ENCODE measurements around the gene GGA3.

GGA3 gene

GRCh38 chr17:75267411-75268232, 6.2 kb upstream of the GGA3 start:
- ChIA-PET POLR2A (interaction anchor here (0.7 to 2.4 kb wide), 3 partner anchors 10 to 126 kb away, joined by 4 to 11 read pairs (median 6); partner anchors contain the start of gene SLC25A19), CTCF (no interaction called here)
- TF ChIP-seq ELF4 (IDR thresholded peaks at IDR 0.05): no peak
- no peak for DNase-seq (ENCODE audit: extremely low spot score)

GRCh38 chr17:75267153-75267410, 5.7 kb upstream of the GGA3 start:
- ChIA-PET CTCF (no interaction called here), POLR2A (interaction anchor here (0.7 to 2.4 kb wide), 4 partner anchors 11 to 139 kb away, joined by 3 to 11 read pairs (median 5); partner anchors contain the start of genes GRB2 and SLC25A19)
- no peak for DNase-seq (ENCODE audit: extremely low spot score)

GRCh38 chr17:75266316-75267152, 5.1 kb upstream of the GGA3 start:
- TF ChIP-seq CTBP1 (IDR thresholded peaks at IDR 0.05; ENCODE audit: borderline replicate concordance): no peak
- no peak for TF ChIP-seq FOXM1 (IDR thresholded peaks at IDR 0.05; ENCODE audit: borderline replicate concordance)
- no peak for TF ChIP-seq LEF1 (IDR thresholded peaks at IDR 0.05; ENCODE audit: borderline replicate concordance)
- no peak for TF ChIP-seq NFRKB (IDR thresholded peaks at IDR 0.05)
- TF ChIP-seq PKNOX1 (IDR thresholded peaks at IDR 0.05): no peak
- no peak for TF ChIP-seq FOXA1 (IDR thresholded peaks at IDR 0.05)
- TF ChIP-seq L3MBTL2 (conservative IDR thresholded peaks at IDR 0.05): no peak
- no peak for TF ChIP-seq SUZ12 (IDR thresholded peaks at IDR 0.05)
- no peak for TF ChIP-seq ZNF384 (IDR thresholded peaks at IDR 0.05)
- no peak for TF ChIP-seq BHLHE40 (IDR thresholded peaks at IDR 0.05; ENCODE audit: borderline replicate concordance)
- no peak for TF ChIP-seq HDGF (IDR thresholded peaks at IDR 0.05; ENCODE audit: borderline replicate concordance)
- ChIA-PET POLR2A (interaction anchor here (0.7 to 2.4 kb wide), 5 partner anchors 11 to 139 kb away, joined by 3 to 11 read pairs (median 3); partner anchors contain the start of genes GRB2 and SLC25A19), CTCF (no interaction called here)
- no peak for DNase-seq (ENCODE audit: extremely low spot score)

More at GRCh38 chr17:75267153-75267410, 5.7 kb upstream of the GGA3 start:
- TF ChIP-seq ZNF384 (IDR thresholded peaks at IDR 0.05): no peak
- TF ChIP-seq BHLHE40 (IDR thresholded peaks at IDR 0.05; ENCODE audit: borderline replicate concordance): no peak
- TF ChIP-seq FOXM1 (IDR thresholded peaks at IDR 0.05; ENCODE audit: borderline replicate concordance): no peak
- TF ChIP-seq SUZ12 (IDR thresholded peaks at IDR 0.05): no peak
- no peak for TF ChIP-seq ARNT (IDR thresholded peaks at IDR 0.05)
- TF ChIP-seq FOXA1 (IDR thresholded peaks at IDR 0.05): no peak
- TF ChIP-seq ELF4 (IDR thresholded peaks at IDR 0.05): no peak
- TF ChIP-seq FOXK2 (IDR thresholded peaks at IDR 0.05): no peak
- TF ChIP-seq L3MBTL2 (conservative IDR thresholded peaks at IDR 0.05): no peak
- TF ChIP-seq PKNOX1 (IDR thresholded peaks at IDR 0.05): no peak
- TF ChIP-seq HDGF (IDR thresholded peaks at IDR 0.05; ENCODE audit: borderline replicate concordance): no peak
- TF ChIP-seq CTBP1 (IDR thresholded peaks at IDR 0.05; ENCODE audit: borderline replicate concordance): no peak

- no peak for DNase-seq (ENCODE audit: extremely low spot score)
- ChIA-PET CTCF (no interaction called here), POLR2A (interaction anchor here (0.8 to 2.4 kb wide), 4 partner anchors 16 to 41 kb away, joined by 3 to 11 read pairs (median 3); partner anchors contain the start of gene SLC25A19)
- no peak for TF ChIP-seq TARDBP (IDR thresholded peaks at IDR 0.05)
- no peak for TF ChIP-seq SUZ12 (IDR thresholded peaks at IDR 0.05)
- TF ChIP-seq LEF1 (IDR thresholded peaks at IDR 0.05; ENCODE audit: borderline replicate concordance): no peak
- no peak for TF ChIP-seq ZNF384 (IDR thresholded peaks at IDR 0.05)
- TF ChIP-seq SP1 (IDR thresholded peaks at IDR 0.05): no peak
- no peak for TF ChIP-seq ELF4 (IDR thresholded peaks at IDR 0.05)
- TF ChIP-seq NFRKB (IDR thresholded peaks at IDR 0.05): no peak
- no peak for TF ChIP-seq PKNOX1 (IDR thresholded peaks at IDR 0.05)
Observed at GRCh38 chr17:75265614-75266315, 4.4 kb upstream of the GGA3 start.

- CTCF ChIA-PET: interaction anchor here (1.1 to 4.3 kb wide), 2 partner anchors 8 to 23 kb away, joined by 8 to 26 read pairs; partner anchors contain the start of gene MIF4GD
- no peak for DNase-seq (ENCODE audit: extremely low spot score)
- TF ChIP-seq NFRKB (IDR thresholded peaks at IDR 0.05): no peak
- TF ChIP-seq L3MBTL2 (conservative IDR thresholded peaks at IDR 0.05): no peak
- no peak for TF ChIP-seq BHLHE40 (IDR thresholded peaks at IDR 0.05; ENCODE audit: borderline replicate concordance)
- TF ChIP-seq FOXK2 (IDR thresholded peaks at IDR 0.05): no peak
- TF ChIP-seq ZNF384 (IDR thresholded peaks at IDR 0.05): no peak
- no peak for TF ChIP-seq FOXM1 (IDR thresholded peaks at IDR 0.05; ENCODE audit: borderline replicate concordance)
- TF ChIP-seq TARDBP (IDR thresholded peaks at IDR 0.05): no peak
- POLR2A ChIA-PET: interaction anchor here (0.7 to 4.4 kb wide), 7 partner anchors 9 to 275 kb away, joined by 3 to 120 read pairs (median 6); partner anchors contain the start of genes CDR2L, MIF4GD, NUP85 and SLC25A19
Observed at GRCh38 chr17:75263055-75263454, 1.6 kb upstream of the GGA3 start.

Measured in HEK293T (cell line).